NB4 (cell line): ENCODE results near the gene KHNYN.

Source experiments
- DNase-seq: peaks from one replicate; pipeline ENCODE4 v3.0.0; 2010; ENCODE audit warnings: low read depth
- H3K4me3 ChIP-seq: one replicate; pipeline ENCODE4 v1.5.1; 2011; ENCODE audit warnings: mild to moderate bottlenecking, low read depth, low read length, moderate library complexity
- MYC ChIP-seq: IDR thresholded peaks from 2 replicates; pipeline ENCODE4 v1.6.1; 2011; ENCODE audit warnings: low read depth, low read length
- POLR2A ChIP-seq: IDR thresholded peaks from 2 replicates; pipeline ENCODE4 v1.6.1; 2011; ENCODE audit warnings: mild to moderate bottlenecking; ENCODE audit not compliant: insufficient read length; ENCODE audit errors: extremely low read depth
- TF ChIP-seq, protein P1 (sequence below): IDR thresholded peaks from 2 replicates; pipeline ENCODE4 v1.6.1; 2011; ENCODE audit warnings: low read depth, low read length
- TF ChIP-seq, protein P2 (sequence below): IDR thresholded peaks from one replicate; pipeline ENCODE4 v1.5.1; 2012; ENCODE audit warnings: low read depth, low read length

Gene KHNYN

DNA sequence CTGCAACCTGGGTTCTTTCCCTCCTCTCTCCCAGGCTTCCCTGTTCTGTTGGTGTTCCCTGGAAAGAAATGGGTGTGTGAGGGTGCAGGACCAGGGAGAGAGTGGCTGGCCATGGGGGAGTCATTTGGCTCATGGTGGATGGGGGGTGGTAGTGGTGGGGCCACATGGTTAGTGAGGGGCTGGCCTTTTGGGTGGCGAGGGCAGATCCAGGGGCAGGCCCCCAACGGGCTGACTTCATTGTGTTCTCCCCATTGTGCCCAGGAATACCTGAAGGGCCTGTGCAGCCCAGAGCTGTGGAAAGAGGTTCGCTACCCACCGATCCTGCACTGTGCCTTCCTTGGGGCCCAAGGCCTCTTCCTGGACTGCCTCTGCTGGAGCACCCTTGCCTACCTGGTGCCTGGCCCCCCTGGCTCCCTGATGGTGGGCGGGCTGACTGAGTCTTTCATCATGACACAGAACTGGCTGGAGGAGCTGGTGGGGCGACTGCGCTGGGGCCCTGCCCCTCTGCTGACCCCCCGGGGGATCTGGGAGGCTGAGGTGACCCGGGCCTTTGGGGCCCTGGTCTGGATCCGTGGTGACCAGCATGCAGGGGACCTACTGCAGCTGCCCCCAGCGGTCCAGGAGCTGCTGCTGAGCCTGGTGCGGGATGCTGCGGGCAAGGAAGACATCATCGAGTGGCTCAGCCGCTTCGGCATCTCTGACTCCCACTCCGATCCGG is 22.0 kb upstream of the KHNYN start:
- TF ChIP-seq, protein P1, sequence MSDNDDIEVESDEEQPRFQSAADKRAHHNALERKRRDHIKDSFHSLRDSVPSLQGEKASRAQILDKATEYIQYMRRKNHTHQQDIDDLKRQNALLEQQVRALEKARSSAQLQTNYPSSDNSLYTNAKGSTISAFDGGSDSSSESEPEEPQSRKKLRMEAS, result no peak
- no peak for TF ChIP-seq POLR2A
- no peak for TF ChIP-seq MYC
- TF ChIP-seq, protein P2, sequence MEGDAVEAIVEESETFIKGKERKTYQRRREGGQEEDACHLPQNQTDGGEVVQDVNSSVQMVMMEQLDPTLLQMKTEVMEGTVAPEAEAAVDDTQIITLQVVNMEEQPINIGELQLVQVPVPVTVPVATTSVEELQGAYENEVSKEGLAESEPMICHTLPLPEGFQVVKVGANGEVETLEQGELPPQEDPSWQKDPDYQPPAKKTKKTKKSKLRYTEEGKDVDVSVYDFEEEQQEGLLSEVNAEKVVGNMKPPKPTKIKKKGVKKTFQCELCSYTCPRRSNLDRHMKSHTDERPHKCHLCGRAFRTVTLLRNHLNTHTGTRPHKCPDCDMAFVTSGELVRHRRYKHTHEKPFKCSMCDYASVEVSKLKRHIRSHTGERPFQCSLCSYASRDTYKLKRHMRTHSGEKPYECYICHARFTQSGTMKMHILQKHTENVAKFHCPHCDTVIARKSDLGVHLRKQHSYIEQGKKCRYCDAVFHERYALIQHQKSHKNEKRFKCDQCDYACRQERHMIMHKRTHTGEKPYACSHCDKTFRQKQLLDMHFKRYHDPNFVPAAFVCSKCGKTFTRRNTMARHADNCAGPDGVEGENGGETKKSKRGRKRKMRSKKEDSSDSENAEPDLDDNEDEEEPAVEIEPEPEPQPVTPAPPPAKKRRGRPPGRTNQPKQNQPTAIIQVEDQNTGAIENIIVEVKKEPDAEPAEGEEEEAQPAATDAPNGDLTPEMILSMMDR, result no peak
- no peak overlapping the region for H3K4me3 ChIP-seq
- no peak for DNase-seq

DNA sequence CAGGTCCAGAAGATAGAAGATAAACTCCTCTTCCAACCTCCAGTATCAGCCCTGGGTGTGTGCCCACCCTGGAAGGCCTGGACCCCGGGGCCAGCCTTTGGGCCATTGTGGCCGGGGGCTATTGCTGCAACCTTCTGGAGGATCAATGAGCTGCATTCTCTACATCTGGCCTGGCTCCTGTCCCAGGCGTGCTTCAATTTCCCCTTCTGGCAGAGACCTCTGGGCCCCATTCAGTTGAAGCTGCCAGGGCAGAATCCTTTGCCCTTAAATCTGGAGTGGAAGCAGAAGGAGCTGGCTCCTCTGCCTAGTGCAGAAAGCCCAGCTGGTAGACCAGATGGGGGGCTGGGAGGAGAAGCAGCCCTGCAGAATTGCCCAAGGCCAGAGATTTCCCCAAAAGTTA is 21.0 kb upstream of the KHNYN start:
- no peak overlapping the region for H3K4me3 ChIP-seq
- TF ChIP-seq MYC, result no peak
- TF ChIP-seq, protein P1, result no peak
- TF ChIP-seq POLR2A, result no peak
- TF ChIP-seq, protein P2, result no peak
- no peak for DNase-seq

DNA sequence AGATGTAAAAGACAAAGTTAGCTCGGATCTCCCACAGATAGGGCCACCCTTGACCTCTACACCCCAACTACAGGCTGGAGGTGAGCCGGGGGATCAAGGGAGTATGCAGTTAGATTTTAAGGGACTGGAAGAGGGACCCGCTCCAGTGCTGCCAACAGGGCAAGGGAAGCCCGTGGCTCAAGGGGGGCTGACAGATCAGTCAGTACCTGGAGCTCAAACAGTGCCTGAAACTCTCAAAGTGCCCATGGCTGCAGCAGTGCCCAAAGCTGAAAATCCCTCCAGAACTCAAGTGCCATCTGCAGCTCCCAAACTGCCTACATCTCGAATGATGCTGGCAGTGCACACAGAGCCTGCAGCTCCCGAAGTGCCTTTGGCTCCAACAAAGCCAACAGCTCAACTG is 20.6 kb upstream of the KHNYN start:
- no peak overlapping the region for H3K4me3 ChIP-seq
- TF ChIP-seq, protein P2, result no peak
- TF ChIP-seq MYC, result no peak
- no peak for TF ChIP-seq POLR2A
- no peak for DNase-seq

DNA sequence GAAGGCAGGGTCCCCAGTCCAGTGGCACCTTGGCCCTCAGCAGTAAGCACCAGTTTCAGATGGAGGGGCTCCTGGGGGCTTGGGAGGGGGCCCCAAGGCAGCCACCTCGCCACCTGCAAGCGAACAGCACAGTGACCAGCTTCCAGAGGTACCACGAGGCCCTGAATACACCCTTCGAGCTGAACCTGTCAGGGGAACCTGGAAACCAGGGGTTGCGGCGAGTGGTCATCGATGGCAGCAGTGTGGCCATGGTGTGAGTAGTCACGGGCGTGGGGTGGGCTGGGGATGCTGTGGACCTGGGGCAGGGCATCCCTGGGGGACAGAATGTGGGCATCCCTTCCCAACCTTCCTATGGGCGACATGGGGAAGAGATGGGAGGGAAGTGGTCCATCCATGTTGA is 19.8 kb upstream of the KHNYN start:
- H3K4me3 ChIP-seq, result no peak overlapping the region
- TF ChIP-seq, protein P1, result no peak
- TF ChIP-seq POLR2A (no peak), MYC (no peak)
- TF ChIP-seq, protein P2, result no peak
- no peak for DNase-seq

DNA sequence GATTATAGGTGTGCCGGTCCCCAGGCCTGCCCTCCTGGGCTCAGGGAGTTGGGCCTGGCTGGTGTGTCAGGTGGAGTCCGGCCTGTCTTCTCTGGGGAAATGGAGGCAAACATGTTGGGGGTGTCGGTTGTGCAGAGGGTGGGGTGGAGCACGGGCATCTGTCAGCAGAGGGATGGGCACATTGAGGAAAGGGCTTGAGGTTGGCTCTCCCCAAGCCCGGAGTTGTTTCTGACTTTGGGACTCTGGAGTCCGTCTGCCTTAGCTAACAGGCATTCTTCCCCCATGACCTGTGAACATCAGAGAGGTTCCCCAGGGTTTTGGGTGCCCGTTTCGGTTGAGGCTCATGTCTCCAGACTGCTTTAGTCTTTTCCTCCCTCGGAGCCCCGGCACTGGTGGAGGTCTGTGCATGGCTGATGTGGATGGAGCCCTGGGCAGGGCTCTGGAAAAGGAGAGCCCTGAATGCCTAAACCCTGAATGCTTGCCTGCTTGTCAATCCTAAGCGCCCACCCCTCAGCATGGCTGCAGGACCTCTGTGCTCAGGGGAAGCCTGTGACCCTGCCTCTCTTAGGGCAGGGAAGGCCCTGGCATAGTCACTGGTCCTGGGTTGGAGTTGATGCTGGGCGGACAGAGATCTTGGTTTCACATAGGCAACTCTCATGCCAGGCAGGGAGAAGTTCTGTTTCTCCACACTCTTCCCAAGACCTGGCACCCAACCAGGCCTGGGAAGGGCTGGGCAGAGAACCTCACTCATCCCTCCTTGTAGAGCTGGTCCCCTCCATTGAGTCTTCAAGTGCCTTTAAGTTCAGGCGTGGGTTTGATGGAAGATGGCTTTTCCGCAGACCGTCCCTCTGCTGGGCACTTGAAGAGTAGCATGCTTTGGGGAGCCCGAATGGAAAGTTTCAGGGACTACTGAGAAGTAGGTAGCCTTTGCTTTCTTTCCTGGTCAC is 18.0 kb upstream of the KHNYN start:
- DNase-seq, result peak; percentile 66
- TF ChIP-seq, protein P2, result peak; percentile 85
- TF ChIP-seq, protein P1, result peak; percentile 73
- TF ChIP-seq MYC, result no peak; the same call in 1 of the 2 replicates
- no peak overlapping the region for H3K4me3 ChIP-seq
